H1 (cell line): Measurements from ENCODE around the gene MCEE. TPM values are rescaled to one million over a fixed set of nuclear protein-coding genes. Genes with fewer than 3 reads are reported as not detected.

Experiments
- polyA plus RNA-seq, 7 experiments: library from polyadenylated mRNA; depleted of rRNA in 3 of 7; stranded (reverse) in 5 of 7; unstranded in 2 of 7; fragments of >200 nt in 5 of 7; fragments of 200-250 nt in 2 of 7; gene quantifications; 1 replicate in 5 of 7; 2 replicates in 1 of 7; 4 replicates in 1 of 7; pipeline versions ENCODE4 v1.2.1 to v1.2.3, GENCODE V29; 2011 to 2013; ENCODE audit warnings: missing spikeins in 2 of 7, mixed read lengths in 2 of 7
- small RNA-seq: library from polyadenylated mRNA; stranded (forward); fragments of <200 nt; extraction: miRNeasy Mini kit (QIAGEN cat#:217004); gene quantifications from one replicate; pipeline ENCODE3, GENCODE V24; 2013; ENCODE audit not compliant: insufficient read depth
- total RNA-seq: library from RNA; stranded (reverse); fragmentation: NEBNext Ultra II Directional; extraction: Animal tissue kit (Norgen Biotek cat#: 25700); gene quantifications from 2 replicates; pipeline ENCODE4 v1.2.1, GENCODE V29; 2021

Gene MCEE
- total and polyA plus RNA-seq, 2 of the 8 experiments (the other 6 are each of a cell fraction or from before 2014, with no cell fraction given): 7.3 to 14.1 TPM

Small RNAs within 50 kb of the gene (small RNA-seq; reads per million reads assigned to genes)
- gene AC007881.1: not detected

Other genes starting within 250 kb of the MCEE start
- gene VAX2, start 229.7 kb downstream of the MCEE start, total RNA-seq: not detected in 2 replicates
- not detected in 2 replicates for gene VAX2, start 229.7 kb downstream of the MCEE start, polyA plus RNA-seq (2011; rRNA removed)
- gene ATP6V1B1, start 194.3 kb downstream of the MCEE start, total RNA-seq: not detected in 2 replicates
- gene ATP6V1B1, start 194.3 kb downstream of the MCEE start, polyA plus RNA-seq (2011; rRNA removed): 0.17 TPM in 1 of 2 replicates, not detected in the other
- 0.39 and 0.55 TPM in 2 replicates for gene ANKRD53, start 151.6 kb downstream of the MCEE start, total RNA-seq
- gene ANKRD53, start 151.6 kb downstream of the MCEE start, polyA plus RNA-seq (2011; rRNA removed): 0.53 and 0.70 TPM in 2 replicates
- gene TEX261, start 135.4 kb downstream of the MCEE start, total RNA-seq: 24.3 and 25.2 TPM in 2 replicates
- gene TEX261, start 135.4 kb downstream of the MCEE start, polyA plus RNA-seq (2011; rRNA removed): 30.1 and 31.2 TPM in 2 replicates
- 59.9 and 62.2 TPM in 2 replicates for gene NAGK, start 61.6 kb downstream of the MCEE start, total RNA-seq
- gene NAGK, start 61.6 kb downstream of the MCEE start, polyA plus RNA-seq (2011; rRNA removed): 57.9 and 67.8 TPM in 2 replicates
- 39.1 and 42.8 TPM in 2 replicates for gene MPHOSPH10, start 405 bp upstream of the MCEE start, total RNA-seq
- gene MPHOSPH10, start 405 bp upstream of the MCEE start, polyA plus RNA-seq (2011; rRNA removed): 4.0 and 4.5 TPM in 2 replicates
- gene PAIP2B, start 96.9 kb upstream of the MCEE start, total RNA-seq: 30.4 and 31.3 TPM in 2 replicates
- 5.7 and 8.4 TPM in 2 replicates for gene PAIP2B, start 96.9 kb upstream of the MCEE start, polyA plus RNA-seq (2011; rRNA removed)
- gene ZNF638, start 201.6 kb upstream of the MCEE start, total RNA-seq: 143 and 144 TPM in 2 replicates
- 29.1 and 45.3 TPM in 2 replicates for gene ZNF638, start 201.6 kb upstream of the MCEE start, polyA plus RNA-seq (2011; rRNA removed)